ENCODE measurements around the gene AGPAT4.

AGPAT4 gene

GRCh38 chr6:161142957-161143296 is 130.9 kb downstream of the AGPAT4 start:
- no peak for TF ChIP-seq CTCF (IDR thresholded peaks at IDR 0.05; ENCODE audit: control insufficient read depth, extremely low read depth, insufficient read depth)
- DNase-seq (ENCODE audit: low read depth): no peak
- H3K4me3 ChIP-seq (ENCODE audit: low read depth, low read length): no peak overlapping the region

- TF ChIP-seq CTCF (IDR thresholded peaks at IDR 0.05; ENCODE audit: control insufficient read depth, extremely low read depth, insufficient read depth): no peak
- no peak for DNase-seq (ENCODE audit: low read depth)
- H3K4me3 ChIP-seq (ENCODE audit: low read depth, low read length): no peak overlapping the region
Measured at GRCh38 chr6:161141173-161141572, 132.7 kb downstream of the AGPAT4 start.

- no peak overlapping the region for H3K4me3 ChIP-seq (ENCODE audit: low read depth, low read length)
- DNase-seq (ENCODE audit: low read depth): no peak
- no peak for TF ChIP-seq CTCF (IDR thresholded peaks at IDR 0.05; ENCODE audit: control insufficient read depth, extremely low read depth, insufficient read depth)
Measured at GRCh38 chr6:161140554-161140875, 133.3 kb downstream of the AGPAT4 start.

- no peak overlapping the region for H3K4me3 ChIP-seq (ENCODE audit: low read depth, low read length)
- no peak for TF ChIP-seq CTCF (IDR thresholded peaks at IDR 0.05; ENCODE audit: control insufficient read depth, extremely low read depth, insufficient read depth)
- no peak for DNase-seq (ENCODE audit: low read depth)
Measured at GRCh38 chr6:161139766-161140553, 133.9 kb downstream of the AGPAT4 start.

GRCh38 chr6:161139304-161139765 is 134.5 kb downstream of the AGPAT4 start:
- H3K4me3 ChIP-seq (ENCODE audit: low read depth, low read length): no peak overlapping the region
- no peak for DNase-seq (ENCODE audit: low read depth)
- TF ChIP-seq CTCF (IDR thresholded peaks at IDR 0.05; ENCODE audit: control insufficient read depth, extremely low read depth, insufficient read depth): no peak

- DNase-seq (ENCODE audit: low read depth): no peak
- no peak overlapping the region for H3K4me3 ChIP-seq (ENCODE audit: low read depth, low read length)
Measured at GRCh38 chr6:161138543-161139303, 135.1 kb downstream of the AGPAT4 start.

More at GRCh38 chr6:161138543-161139303, 135.1 kb downstream of the AGPAT4 start:
- no peak for TF ChIP-seq CTCF (IDR thresholded peaks at IDR 0.05; ENCODE audit: control insufficient read depth, extremely low read depth, insufficient read depth)
